ENCODE results near the gene TM9SF2.
A peak's percentile ranks its signal among the peaks of the same experiment; 100 is the strongest.

Gene TM9SF2

DNA sequence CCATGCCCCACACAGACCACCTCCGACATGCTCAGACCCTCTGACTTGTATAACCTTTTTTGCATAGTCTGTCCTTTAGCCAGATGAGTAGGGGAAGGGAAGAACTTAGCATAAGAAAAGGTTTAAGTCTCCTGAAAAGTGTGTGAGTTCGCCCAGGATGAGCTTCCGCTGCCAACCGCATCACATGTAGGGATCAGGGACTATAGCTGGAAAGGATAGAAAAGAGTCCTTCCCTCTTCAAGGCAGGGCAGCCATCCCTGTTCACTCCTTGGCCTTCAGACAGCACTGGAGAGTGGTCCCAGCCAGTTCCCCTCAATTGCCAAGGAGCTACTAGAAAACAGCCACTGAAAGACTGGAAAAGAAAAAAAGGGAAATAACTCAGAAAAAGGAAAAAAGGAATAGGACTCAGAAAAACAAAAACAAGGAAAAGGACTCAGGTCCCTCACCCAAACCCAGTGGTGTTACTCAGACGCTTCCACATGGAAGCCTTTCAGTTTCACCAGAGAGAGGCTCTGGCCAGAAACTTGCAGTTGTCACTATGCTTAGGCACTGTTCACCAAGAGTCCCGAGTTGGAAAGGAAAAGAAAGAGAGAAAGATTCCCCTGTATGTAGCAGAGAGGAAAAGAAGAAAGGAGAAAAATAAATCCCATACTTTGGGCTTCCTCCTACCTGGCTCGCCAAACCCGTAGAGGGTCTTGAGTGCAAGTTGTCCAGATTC is 5.6 kb upstream of the TM9SF2 start:
- no peak for DNase-seq (ENCODE audit: low read depth in 2 of 2)

DNA sequence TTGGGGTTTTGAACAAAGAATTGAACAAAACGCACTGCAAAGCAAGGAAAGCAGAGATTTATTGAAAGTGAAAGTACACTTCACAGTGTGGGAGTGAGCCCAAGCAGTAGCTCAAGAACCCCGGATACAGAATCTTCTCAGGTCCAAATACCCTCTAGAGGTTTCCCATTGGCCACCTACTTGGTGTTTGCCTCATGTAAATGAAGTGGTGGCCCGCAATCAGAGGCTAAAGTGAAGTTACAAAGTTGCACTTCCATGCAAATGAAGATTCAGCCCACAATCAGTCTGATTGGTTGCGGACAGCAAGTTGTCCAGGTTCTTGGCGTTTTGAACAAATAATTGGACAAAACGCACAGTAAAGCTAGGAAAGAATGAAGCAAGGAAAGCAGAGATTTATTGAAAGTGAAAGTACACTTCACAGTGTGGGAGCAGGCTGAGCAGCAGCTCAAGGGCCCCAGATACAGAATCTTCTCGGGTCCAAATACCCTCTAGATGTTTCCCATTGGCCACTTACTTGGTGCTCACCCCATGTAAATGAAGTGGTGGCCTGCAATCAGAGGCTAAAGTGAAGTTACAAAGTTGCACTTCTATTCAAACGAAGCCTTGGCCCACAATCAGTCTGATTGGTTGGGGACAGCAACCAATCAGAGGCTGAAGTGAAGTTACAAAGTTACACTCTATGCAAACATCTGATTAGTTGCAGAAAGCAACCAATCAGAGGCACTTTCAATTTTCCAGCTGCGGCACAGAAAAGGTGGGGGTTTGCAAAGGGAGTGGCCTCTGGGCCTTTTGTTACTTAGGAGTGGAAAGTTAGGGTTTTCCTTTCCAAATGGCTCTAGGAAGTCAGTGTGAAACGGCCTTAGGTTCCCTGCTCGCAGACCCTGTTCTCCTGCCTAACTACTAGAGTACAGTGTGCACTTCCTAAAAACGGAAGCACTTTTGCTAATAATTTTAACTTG is 4.8 kb upstream of the TM9SF2 start:
- peak; percentile 61 to 62 for DNase-seq (ENCODE audit: low read depth in 2 of 2)

DNA sequence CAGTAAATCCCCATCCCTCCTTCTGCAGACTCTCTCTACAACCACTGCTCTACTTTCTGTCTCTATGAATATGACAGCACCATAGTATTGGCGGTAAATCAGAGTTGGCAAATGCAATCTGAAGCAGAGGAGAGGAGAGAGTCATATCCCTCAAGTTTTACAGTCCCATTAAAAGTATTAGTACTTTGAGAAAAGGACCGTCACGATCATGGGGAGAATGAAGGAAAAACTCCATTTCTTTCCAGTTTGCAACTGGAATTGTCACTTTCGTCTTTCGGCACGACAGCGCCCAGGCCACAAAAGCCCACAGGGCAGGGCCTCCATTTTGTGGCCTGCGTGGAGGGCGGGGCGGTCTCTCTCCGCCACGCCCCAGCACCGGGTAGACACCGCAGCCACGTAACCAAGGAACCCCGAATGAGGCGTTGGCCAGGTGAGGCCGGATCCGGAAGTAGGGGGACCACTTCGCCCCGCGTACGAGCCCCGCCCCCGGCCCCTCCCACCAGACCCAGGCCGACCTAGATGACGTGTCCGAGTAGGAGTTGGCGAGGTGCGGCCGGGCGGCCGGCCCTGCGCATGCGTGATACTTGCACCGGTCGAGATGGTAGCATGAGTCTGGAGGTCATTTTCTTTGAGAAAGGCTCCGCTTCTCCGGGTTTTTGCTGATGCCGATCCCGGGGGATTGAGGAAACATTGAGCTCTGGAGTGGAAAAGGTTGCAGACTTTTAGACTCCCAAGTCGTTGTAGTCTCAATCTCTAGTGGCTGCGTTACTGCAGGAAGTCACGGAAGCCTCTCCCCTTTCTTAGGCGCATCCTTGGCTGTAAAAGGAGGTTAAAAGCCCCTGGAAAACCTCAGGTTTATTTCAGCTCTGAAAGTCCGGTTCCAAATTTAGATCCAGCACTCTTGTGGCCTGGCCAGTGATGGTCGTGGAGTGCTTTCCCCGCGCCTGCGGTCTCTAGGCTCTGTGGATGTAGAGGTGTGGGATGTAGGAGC is 2.8 kb upstream of the TM9SF2 start:
- DNase-seq (ENCODE audit: low read depth in 2 of 2) = peak; percentile 98 to 99

DNA sequence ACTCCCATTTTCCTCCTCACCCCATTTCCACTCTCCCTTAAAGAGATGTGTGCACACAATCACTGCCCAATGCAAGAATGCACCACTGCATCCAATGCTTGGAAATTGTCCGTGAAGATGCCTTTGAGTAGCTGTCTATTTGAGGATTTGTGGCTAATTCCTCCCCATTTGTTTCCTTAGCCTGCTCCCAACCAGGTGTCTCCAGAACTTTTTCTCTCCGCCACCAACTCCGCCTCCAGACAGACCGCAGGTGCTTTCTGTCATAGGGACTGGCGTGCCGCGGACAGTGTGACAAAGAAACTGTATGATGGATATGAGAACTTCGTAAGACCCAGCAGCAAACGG is 461 bp upstream of the TM9SF2 start:
- DNase-seq (ENCODE audit: low read depth in 2 of 2) = no peak

DNA sequence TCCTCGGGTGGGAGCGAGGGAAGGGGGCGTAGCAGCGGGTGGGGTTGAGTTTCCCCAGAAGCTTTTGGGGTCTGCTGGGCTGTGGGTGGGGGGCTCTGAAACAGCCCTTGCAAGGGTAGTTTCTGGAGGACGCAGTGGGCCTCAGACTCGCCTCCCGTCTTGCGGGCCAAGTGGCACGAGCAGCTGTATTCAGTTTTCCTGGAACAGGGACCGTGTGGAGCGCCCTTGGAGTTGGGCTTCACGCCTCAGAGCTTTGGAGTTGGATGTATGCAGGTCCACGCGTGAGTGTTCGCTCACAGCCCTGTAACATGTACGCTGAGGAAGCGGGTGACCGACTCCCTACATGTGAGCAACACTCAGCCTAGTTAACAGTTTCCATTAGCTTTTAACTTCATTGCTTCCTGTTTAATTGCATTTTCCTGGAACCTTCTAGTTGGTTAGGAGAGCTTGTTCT is 603 bp downstream of the TM9SF2 start:
- no peak for DNase-seq (ENCODE audit: low read depth in 2 of 2)

DNA sequence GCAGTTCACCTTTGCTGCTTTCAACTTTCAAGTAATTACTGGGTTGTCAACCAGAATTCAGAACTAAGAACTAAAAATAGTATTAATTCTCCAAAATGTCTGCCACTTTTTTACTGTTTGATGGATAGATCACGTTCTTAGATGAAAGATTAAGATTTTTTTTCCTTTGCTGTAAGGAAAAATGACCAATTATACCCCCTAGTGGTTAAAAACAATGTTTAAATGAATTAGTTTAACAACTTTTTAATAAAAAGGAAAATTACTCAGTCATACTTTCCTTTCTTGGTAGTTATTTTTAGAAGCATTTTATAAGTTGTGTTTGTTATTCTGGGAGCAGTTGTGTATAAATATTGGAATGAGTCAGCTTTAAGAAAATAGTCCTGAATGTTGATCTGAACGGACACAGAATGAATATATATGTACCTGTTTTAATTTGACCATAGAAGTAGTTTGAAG is 4.6 kb downstream of the TM9SF2 start:
- no peak for DNase-seq (ENCODE audit: low read depth in 2 of 2)

DNA sequence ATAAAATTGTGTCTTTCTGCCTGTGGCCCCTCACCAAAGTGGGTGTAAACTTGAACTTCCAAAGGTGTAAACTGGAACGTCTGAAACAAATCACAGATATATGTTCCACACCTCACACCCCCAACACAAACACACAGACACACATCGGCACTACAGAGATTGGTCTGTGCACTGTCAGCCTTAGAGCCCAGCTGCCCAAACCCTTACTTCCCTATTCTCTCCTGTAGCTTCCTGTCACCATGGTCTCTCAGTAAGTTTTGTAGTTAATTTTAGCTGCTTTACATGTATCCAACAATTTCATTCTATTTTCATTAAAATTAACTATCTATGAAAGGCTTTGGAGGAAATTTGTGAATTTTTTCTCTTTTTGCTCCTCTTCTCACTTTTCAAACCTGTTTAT is 5.4 kb downstream of the TM9SF2 start:
- DNase-seq (ENCODE audit: low read depth in 2 of 2) = no peak

DNA sequence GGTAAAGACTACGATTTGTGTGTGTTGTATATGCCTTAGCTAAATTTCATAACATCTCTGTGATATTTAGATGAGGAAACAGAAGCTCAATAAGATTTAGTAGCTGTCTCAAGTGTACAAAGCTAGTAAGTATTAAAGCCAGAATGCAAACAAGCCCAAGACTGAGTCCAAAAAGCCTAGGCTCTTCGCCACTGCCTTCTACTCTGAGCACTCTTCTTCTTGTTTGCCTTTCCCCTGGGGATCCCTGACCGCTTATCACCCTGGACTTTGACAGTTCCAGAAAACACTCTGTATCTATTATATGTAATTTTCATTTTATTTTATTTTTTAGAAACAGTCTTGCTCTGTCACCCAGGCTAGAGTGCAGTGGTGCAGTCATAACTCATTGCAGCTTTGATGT is 5.8 kb downstream of the TM9SF2 start:
- no peak for DNase-seq (ENCODE audit: low read depth in 2 of 2)

DNA sequence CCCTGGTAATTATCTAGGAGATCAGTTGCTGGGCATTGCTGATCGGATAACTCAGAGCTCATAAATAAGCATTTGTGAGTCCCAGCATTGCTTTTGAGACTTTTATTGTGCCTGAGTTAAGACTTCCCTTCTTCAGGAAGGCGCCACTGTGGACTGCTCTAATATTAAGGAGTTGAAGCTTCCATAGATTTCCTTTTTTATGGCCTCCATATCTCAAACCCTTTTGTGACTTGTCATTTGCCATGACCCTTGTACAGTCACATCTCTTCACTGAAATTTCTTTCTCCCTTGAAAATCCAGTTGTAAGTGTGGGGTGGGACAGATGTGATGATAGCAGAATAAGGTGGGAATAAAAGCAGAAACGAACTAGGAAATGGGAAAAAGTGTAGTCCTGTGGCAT is 6.3 kb downstream of the TM9SF2 start:
- no peak for DNase-seq (ENCODE audit: low read depth in 2 of 2)

DNA sequence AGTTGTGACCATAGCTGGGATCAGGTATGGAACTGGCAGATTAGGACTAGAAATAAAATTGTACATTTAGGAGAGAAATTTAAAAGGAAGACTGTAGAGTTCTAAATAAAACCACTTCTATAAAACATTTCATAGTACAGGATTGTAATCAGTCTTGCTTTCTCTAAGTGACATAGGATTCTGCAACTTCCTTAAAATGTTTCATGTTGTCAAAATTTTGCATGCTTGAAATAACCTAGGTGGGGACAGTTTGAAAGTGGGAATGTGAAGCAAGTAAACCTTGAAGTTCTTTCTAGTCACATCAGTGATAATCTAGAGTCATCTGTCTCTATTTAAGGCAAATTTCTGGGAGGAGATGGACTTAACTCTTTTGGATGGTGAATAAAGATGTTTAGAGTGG is 6.7 kb downstream of the TM9SF2 start:
- no peak for DNase-seq (ENCODE audit: low read depth in 2 of 2)

DNA sequence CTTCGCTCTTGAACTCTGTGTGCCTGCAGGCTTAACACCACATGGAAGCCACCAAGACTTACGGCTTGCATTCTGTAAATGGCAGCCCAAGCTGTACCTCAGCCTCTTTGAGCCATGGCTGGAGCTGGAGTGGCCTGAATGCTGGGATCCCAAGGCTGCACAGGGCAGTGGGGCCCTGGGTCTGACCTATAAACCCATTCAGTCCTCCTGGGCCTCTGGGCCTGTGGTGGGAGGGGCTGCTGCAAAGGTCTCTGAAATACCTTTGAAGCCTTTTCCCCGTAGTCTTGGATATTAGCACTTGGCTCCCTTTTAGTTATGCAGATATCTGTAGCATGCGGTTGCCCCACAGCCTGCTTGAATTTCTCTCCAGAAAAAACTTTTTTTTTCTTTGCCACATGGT is 8.2 kb downstream of the TM9SF2 start:
- no peak for DNase-seq (ENCODE audit: low read depth in 2 of 2)

DNA sequence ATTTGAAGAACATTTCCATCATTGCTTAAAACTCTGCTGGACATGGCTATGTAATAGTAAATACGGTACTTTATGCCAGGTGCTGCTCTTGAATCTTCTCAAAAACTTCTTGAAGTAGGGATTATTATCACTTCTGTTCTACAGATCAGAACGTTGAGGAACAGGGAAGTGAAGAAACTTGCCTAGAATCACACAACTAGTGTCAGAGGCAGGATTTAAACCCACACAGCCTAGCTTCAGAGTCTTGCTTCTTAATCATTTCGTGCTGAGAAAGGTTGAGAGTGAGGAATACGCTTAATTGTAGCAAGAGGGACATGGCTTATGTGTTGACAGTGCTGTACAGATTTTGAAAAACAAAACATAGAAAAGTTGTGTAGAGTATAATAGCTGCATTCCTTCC is 13.5 kb downstream of the TM9SF2 start:
- no peak for DNase-seq (ENCODE audit: low read depth in 2 of 2)

DNA sequence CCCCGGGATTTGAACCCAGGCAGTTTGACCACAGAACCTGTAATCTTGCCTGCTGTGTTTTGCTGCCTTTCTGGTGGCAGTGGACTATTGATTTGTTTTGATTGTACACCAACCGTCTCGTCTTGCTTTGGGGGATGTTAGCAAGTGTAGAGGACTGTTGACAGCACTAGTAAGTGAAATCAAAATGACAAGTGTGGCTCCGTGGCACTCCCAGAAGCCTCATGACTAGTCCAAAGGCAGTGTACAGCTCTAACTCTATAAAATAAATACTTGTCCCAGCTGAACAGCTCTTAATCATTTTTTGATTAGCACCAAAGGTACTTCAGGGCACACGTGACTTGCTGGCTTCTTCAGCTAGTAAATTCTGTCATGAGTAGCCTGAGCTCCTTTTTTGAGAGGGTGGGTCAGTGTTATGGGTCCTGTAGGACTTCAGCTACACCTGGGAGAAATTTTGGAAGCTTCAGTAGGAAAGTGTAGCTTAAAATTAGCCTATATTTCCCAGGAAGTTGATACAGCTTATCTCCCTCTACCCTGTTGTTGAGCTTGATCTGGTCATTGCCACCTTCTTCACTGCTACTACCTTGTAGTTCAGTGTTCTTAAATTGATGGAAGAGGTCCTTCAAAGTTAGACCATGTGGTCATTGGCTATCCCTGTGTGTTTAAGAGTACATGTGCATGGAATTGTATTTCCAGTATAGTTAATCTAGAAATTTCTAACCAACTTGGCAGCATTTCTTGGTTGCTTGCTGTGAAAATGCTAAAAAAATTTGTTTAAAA is 15.1 kb downstream of the TM9SF2 start:
- no peak for DNase-seq (ENCODE audit: low read depth in 2 of 2)

DNA sequence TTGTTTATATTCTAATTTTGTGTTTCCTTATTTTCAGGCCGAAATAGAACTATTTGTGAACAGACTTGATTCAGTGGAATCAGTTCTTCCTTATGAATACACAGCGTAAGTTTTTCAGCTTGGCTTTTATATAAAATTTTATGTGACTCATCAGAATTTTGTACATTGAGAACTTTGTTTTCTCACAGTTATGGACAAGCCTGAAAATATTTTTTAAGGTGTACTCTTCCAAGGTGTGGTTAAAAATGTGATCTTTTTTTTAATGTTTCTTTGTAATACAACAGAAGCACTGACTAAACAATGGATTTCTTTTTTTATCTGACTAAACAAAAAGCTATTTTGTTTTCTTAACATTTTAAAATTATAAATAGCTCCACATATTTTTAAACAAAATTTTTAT is 16.3 kb downstream of the TM9SF2 start:
- no peak for DNase-seq (ENCODE audit: low read depth in 2 of 2)

DNA sequence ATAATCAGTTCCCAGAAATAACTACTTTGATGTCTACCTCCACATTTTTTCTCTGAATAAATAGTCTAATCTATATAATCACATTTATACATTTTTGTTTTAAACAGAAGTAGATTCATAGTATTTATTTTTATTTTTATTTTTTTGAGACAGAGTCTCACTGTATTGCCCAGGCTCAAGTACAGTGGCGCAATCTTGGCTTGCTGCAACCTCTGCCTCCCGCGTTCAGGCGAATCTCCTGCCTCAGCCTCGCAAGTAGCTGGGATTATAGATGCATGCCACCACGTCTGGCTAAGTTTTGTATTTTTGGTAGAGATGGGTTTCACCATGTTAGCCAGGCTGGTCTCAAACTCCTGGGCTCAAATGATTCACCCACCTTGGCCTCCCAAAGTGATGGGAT is 16.7 kb downstream of the TM9SF2 start:
- DNase-seq (ENCODE audit: low read depth in 2 of 2) = no peak

DNA sequence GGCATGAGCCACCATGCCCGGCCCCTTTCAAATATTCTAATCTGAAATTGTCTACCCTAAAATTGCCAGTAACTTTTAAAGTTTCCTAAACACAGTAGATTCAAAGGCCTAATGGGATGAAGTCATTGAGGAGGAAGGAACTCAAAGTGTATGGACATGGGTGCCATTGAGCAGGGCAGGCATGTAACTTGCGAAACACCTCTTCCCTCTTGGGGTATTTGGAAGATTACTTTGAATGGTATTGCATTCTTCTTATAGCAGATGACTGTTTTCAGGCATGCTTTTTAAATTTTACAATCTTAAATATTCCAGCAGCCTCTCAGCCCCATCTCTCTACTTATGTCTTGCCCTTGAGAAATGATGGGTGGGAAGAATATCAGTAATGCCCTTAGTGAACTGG is 21.0 kb downstream of the TM9SF2 start:
- no peak for DNase-seq (ENCODE audit: low read depth in 2 of 2)

DNA sequence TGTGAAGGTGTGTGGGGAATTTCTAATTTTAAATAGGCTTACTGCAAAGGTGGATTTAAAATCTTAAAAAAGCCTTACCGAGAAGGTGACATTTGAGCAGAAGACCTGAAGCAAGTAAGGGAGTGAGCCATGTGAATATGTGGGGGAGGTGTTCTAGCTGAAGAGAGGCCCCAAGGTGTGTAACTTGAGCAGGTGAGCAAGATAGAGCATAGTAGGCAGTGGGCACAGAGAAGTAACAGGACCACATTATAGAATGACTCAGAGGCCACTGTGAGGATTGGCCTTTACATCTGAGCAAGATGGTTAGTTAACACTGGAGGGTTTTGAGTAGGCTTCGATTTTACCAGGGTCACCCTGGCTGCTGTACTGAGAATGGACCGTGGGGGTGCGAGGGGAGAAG is 22.6 kb downstream of the TM9SF2 start:
- DNase-seq (ENCODE audit: low read depth in 2 of 2) = no peak

DNA sequence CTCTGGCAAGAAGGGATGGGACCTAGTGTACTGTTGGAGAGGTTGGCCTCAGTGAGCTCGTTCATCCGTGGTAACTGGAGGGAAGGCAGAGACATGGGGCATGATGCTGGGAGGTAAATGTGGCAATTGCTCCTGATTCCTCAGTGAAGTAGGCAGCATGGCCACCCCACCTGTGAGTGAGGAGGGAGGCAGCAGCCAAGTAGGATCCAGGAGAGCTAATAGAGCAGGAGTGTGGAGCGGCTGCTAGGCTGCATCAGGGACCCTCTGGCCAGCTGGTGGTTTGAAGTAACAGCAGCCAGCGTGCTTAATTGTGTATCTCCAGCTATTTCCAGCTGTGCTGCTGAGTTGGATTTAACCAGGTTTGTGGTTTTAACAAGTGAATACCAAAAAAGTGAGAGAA is 24.7 kb downstream of the TM9SF2 start:
- no peak for DNase-seq (ENCODE audit: low read depth in 2 of 2)

DNA sequence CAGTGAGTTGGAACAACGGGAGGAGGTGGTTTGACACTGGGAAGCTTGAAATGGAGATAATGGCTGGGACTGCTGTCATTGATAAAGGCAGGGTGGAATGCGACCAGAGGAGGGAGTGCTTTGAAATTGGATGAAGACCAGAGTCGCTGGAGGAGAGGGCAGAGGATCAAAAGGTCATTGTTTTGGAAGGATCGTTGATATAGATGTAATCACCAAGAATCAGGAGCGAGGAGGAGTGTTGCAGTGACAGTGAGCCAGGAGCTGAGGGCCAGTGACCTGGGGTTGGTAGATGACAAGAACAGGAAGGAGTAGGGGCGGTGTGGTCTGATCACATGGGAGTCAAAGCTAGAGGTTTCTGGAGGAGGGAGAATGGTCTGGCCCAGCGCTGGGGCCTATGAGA is 25.3 kb downstream of the TM9SF2 start:
- no peak for DNase-seq (ENCODE audit: low read depth in 2 of 2)

DNA sequence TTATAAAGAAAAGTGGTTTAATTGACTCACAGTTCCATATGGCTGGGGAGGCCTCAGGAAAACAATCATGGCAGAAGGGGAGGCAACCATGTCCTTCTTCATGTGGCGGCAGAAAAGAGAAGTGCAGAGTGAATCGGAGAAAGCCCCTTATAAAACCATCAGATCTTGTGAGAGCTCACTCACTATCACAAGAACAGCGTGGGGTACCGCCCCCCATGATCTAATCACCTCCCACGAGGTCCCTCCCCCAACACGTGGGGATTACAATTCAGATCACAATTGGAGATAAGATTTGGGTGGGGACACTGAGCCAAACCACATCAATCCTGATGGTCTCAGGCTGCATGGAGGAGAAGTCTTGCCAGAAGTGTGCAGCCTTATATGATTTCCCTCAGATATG is 26.0 kb downstream of the TM9SF2 start:
- DNase-seq (ENCODE audit: low read depth in 2 of 2) = no peak

DNA sequence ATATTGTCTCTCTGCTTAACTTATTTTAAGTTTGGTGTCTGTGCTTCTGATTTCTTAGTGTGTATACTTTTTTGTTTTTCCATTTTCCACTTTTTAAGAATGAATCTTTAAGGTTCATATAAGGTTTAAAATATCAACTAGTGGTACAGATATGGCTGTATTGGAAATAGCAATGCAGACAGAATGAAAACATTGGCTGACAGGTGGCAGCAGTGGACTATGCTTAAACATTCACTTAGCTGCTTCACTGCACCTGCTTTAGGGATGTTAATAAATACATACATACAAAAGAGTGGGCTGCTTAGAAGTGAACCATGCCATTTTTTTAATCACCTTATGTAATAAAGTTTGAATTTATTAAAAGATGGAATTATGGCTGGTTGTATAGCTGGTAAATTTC is 27.3 kb downstream of the TM9SF2 start:
- no peak for DNase-seq (ENCODE audit: low read depth in 2 of 2)

All from stimulated activated CD4-positive, alpha-beta T cell treated with anti-CD3 and anti-CD28 coated beads, Interleukin-15, amount 100 ng/mL, for 48 hours (primary cell).